HG03108 (cell line): Measurements from ENCODE around the gene CNTFR.
"Not testable (repeated sequence)": the region's sequence is repeated elsewhere in the genome, so short reads cannot be mapped to it uniquely, and the experiment has no call there.

Source experiments
- ATAC-seq: cut with Tn5 transposase; IDR thresholded peaks from one replicate; pipeline ENCODE4 v1.9.1; 2021; ENCODE audit warnings: moderate library complexity; ENCODE audit not compliant: unreplicated experiment

CNTFR gene, protein sequence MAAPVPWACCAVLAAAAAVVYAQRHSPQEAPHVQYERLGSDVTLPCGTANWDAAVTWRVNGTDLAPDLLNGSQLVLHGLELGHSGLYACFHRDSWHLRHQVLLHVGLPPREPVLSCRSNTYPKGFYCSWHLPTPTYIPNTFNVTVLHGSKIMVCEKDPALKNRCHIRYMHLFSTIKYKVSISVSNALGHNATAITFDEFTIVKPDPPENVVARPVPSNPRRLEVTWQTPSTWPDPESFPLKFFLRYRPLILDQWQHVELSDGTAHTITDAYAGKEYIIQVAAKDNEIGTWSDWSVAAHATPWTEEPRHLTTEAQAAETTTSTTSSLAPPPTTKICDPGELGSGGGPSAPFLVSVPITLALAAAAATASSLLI

GRCh38 chr9:34589636-34590380, at the start of gene CNTFR:
TSS of gene CNTFR (minus strand) at chr9:34589724. CDS start at chr9:34568981, 20,743 bp downstream.
- no peak for ATAC-seq

DNA sequence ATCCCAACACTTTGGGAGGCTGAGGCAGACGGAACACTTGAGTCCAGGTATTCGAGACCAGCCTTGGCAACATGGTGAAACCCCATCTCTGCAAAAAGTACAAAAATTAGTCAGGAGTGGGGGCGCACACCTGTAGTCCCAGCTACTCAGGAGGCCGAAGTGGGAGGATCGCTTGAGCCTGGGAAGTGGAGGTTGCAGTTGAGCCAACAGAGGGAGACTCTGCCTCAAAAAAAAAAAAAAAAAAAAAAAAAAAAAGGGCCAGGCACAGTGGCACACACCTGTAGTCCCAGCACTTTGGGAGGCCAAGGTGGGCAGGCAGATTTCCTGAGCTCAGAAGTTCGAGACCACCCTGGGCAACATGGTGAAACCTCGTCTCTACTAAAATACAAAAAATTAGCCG, 49.8 kb upstream of the CNTFR start:
- not testable (repeated sequence) for ATAC-seq

GRCh38 chr9:34638138-34638445, 48.6 kb upstream of the CNTFR start:
- ATAC-seq: no peak

- peak; percentile 92 for ATAC-seq
Measured at GRCh38 chr9:34637356-34638137, 48.0 kb upstream of the CNTFR start, which contains the start of gene SIGMAR1. TSS of gene SIGMAR1 (minus strand) at chr9:34637787. CDS start at chr9:34637697, 90 bp downstream.

DNA sequence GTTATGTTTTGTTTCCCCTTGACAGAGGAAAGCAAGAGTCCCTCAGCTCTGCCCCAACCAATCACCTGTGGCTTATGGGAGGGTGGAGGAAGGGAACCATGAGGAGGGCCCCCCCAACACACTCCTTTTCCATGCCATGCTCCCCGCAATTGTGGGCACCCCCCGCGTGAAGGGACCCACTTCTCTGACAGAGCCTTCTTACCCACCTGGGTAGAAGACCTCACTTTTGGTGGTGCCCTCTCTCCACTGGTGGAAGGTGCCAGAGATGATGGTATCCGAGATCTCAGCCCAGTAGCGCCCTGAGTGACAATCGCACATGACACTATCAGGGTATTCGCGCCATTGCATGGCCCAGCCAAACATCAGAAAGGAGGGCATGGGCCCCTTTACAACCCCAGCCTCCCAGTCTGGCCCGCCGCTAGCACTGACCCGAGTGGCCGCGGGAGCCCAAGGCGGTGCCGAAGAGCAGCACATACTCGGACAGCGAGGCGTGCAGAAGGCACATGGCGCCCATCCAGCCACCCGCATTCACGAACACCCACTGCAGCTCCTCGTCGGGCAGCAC, 47.3 kb upstream of the CNTFR start:
- no peak for ATAC-seq

GRCh38 chr9:34635556-34635955, 46.0 kb upstream of the CNTFR start:
- no peak for ATAC-seq

- no peak for ATAC-seq
Measured at GRCh38 chr9:34634551-34635248, 45.2 kb upstream of the CNTFR start.

GRCh38 chr9:34633851-34634550, 44.5 kb upstream of the CNTFR start:
- ATAC-seq: no peak

- ATAC-seq: no peak
Measured at GRCh38 chr9:34633166-34633565, 43.6 kb upstream of the CNTFR start.

GRCh38 chr9:34630402-34631154, 41.1 kb upstream of the CNTFR start:
- no peak for ATAC-seq

- ATAC-seq: no peak
Measured at GRCh38 chr9:34629491-34629808, 39.9 kb upstream of the CNTFR start.

- ATAC-seq: no peak
Measured at GRCh38 chr9:34628656-34629490, 39.3 kb upstream of the CNTFR start, which contains the start of gene ARID3C. TSS of gene ARID3C (minus strand) at chr9:34629066. CDS start at chr9:34628014, 1,052 bp downstream.

DNA sequence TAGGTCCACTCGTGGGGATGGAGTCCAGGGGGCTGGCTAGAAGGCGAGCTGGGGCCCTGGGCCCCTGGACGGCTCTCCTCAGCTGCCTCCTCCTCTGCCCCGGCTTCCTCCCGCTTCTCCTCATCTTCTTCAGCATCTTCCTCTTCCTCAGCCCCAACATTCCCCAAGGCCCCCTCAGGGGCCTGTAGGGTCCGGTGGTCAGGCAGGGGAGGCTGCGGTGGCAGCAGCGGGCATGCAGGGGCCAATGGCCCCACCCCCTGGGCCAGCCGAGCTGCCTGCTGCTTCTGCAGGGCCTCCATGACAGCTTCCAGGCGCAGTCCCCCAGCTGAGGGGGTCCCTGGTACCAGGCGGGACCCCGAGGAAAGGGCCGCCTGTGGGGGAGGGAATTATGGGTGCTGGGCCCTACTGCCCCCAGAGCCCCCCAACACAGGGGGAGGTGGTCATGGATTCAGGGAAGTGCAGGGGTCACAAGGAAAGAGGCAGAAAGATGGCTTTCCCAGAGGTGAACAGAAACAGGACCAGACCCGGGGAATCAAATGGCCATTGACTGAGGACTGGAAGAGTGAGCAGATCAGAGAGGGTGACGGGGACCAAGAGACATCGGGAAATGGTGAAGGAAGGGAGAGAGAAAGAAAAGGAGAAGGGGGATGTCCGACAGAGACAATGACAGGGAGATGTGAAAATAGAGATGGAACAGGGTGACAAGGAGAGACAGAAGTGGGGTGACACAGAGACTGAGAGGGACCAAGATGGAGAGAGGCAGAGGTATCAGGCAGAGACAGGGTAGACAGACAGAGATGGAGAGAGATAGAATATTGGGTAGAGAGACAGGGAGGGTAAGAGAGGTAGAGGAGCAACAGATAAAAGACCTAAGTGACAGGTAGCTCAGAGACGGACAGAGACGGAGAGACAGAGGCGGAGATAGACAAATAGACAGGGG, 38.5 kb upstream of the CNTFR start:
- ATAC-seq: no peak

- no peak for ATAC-seq
Measured at GRCh38 chr9:34625186-34625486, 35.6 kb upstream of the CNTFR start.

DNA sequence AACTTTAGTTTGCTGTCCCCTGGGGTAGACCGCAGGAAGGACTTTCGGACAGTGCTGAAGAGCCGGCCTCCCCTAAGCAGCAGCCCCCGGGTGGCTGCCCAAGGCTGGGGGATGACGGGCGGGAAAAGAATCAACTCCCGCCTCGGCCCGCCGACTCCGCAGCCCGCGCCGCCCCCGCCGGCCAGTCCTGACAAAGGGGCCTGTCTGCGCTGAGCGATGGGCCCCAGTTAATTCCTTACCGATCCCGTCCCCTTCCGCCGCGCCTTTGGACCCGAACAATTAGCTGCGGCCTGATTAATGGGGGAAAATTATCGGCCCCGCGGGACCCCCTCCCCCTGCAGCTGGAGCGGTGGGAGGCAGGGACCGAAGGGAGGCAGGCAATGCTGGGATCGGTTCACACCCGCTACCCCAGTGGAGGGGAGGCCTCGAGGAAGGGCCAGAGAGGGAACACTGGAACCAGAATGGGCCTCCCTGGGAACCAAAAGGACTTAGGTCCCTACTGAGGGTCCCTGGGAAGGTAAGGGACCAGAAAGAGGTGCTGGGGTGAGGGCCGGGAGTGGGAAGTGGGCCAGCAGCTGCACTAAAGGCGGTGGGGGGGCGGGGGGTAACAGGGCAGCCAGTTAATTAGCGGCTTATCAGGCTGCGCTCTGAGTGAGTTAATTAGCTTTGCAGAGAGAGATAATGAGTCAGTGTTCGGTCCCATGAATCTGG, 35.1 kb upstream of the CNTFR start:
- ATAC-seq: no peak

DNA sequence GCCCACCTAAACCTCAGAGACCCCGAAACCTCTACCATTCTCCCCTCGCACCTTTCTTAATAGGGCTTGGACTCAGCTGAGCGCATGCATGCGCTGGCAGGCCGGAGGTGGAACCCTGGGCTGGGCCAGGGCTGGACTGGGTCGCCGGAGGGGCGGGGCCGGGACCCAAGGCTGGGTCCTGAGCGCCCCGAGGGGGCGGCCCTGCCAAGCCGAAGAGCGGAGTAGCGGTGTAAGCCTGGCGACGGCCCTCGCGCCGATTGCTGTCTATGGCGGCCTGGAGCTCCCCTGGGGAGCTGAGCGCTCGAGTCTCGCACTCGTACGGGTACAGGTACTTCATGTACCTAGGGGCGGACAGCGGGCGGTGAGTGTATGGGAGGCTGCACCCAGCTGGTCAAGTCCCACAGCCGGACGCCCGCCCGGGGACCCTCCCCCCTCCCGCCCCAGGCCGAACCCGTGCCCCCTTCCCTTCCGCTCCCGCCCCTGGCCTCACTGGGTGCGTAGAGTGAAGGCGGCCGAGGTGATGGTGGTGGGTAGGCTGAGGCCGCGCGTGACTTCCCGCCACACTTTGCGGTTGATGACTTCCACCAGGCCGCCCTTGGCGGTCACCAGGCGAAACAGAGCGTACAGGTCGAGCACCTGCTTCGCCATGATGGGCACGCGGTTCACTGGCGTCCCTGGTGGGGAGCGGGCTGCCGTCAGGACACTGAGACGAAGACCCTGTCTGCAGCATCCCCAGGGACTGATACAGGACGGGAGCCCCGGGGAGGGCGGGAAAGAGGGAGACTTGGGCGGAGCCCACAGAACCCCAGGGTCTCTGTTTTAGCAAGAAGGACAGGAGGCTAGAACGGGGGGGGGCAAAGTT, 34.1 kb upstream of the CNTFR start:
- ATAC-seq: no peak
